ENCODE measurements around the gene NTN5. TPM values are rescaled to one million over a fixed set of nuclear protein-coding genes. Genes with fewer than 3 reads are reported as not detected.

The NTN5 gene
- total and polyA plus RNA-seq, 9 of the 15 experiments (the other 6 are each of a cell fraction or from before 2014, with no cell fraction given) = not detected

GRCh38 chr19:48646001-48646721 is 26.7 kb downstream of the NTN5 start, which contains the start of gene CA11 (continued):
- TF ChIP-seq ZNF79 (CRISPR knock-in tag; IDR thresholded peaks at IDR 0.05; ENCODE audit: low read depth) = no peak
- TF ChIP-seq, protein P1, sequence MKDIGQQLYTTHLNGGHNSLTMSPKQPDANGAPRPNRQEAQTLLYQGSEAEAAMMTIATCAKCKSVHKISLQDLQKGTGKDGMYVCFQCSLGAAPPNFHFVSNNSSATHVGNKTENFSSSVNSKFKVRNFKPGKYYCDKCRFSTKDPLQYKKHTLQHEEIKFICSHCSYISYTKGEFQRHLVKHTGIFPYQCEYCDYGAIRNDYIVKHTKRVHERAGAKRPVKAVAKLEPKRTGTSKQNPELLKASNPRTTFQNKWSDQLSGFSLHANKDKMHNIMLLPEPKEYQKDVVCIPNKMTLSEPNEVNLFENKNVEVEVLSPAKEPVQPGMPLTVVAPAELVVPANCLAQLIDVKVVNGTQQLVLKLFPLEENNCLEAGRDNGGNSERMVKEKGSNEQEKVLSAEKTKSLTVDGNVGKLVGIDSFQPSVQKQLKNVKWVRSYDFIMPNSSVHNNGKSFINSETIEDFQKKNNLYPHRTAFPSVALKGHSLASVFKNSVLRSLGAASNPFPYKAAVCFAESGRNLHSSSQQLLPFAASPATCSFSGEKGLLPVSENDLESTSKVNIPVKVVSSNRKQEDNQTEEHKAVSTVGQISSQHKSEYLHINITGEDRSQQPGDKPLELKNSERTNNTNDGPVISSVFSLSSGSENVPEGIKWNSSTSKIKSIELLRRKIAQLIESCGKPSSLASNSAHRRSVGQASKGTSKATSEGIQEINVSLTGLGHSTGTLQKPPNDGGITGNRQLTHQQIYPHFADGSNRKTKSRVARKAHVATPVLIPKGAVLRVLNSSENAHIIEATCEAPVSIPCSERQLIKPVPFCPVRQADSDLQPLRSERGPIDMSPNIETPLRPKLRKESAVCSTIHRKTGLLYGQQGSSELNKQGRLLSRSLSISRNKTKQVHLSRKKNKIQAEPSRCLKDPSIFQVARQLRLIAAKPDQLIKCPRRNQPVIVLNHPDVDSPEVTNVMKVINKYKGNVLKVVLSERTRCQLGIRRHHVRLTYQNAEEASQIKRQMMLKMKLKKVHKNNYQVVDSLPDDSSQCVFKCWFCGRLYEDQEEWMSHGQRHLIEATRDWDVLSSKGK (CRISPR knock-in tag; IDR thresholded peaks at IDR 0.05) = no peak
- TF ChIP-seq PHF21A (IDR thresholded peaks at IDR 0.05; ENCODE audit: borderline replicate concordance, low read depth) = no peak
- no peak for TF ChIP-seq ARID3A (IDR thresholded peaks at IDR 0.05; ENCODE audit: borderline replicate concordance, low read depth, low read length)
- peak; percentile 52; the same call in 1 of the 2 replicates for TF ChIP-seq HMGXB4 (CRISPR knock-in tag; IDR thresholded peaks at IDR 0.05)
- 0 out of 2 replicates have a peak, but pooled peaks have one; percentile 69 for TF ChIP-seq TRIM25 (IDR thresholded peaks at IDR 0.05; ENCODE audit: borderline replicate concordance)
- peak; percentile 89 for TF ChIP-seq NCOA4 (IDR thresholded peaks at IDR 0.05; ENCODE audit: partially characterized antibody)
- no peak for TF ChIP-seq ZNF561 (CRISPR knock-in tag; conservative IDR thresholded peaks at IDR 0.05)
- no peak for TF ChIP-seq EP300 (IDR thresholded peaks at IDR 0.05; ENCODE audit: low read length)
- no peak; the same call in 1 of the 2 replicates for TF ChIP-seq MAX (CRISPR knock-in tag; IDR thresholded peaks at IDR 0.05)
- no peak for TF ChIP-seq HNRNPK (IDR thresholded peaks at IDR 0.05; ENCODE audit: low read depth, low read length, poor library complexity, severe bottlenecking)
- TF ChIP-seq NBN (IDR thresholded peaks at IDR 0.05; ENCODE audit: low read depth) = peak; percentile 86
- no peak for TF ChIP-seq GTF2E2 (tag; IDR thresholded peaks at IDR 0.05)
- peak; percentile 31 to 91; a peak in 3 of 4 replicates for TF ChIP-seq KDM1A (IDR thresholded peaks at IDR 0.05)
- TF ChIP-seq XRCC3 (IDR thresholded peaks at IDR 0.05) = no peak
- TF ChIP-seq ZNF217 (CRISPR knock-in tag; IDR thresholded peaks at IDR 0.05) = no peak
- no peak for TF ChIP-seq BDP1 (IDR thresholded peaks at IDR 0.05; ENCODE audit: insufficient read depth, insufficient read length)
- no peak for TF ChIP-seq XRCC5 (IDR thresholded peaks at IDR 0.05; ENCODE audit: low read depth, low read length)
- TF ChIP-seq ZBTB7A (IDR thresholded peaks at IDR 0.05; ENCODE audit: borderline replicate concordance, control insufficient read depth, low read depth, low read length) = peak; percentile 88
